Gastroesophageal sphincter (tissue), 3 donors: Measurements from ENCODE around the gene ACIN1.

Experiments used
- CTCF ChIP-seq, 4 experiments: fragments of 200-600 bp in 2 of 4; fragments of 450-650 bp in 2 of 4; sonication (generic) in 1 of 4; IDR thresholded peaks; one replicate each; pipeline ENCODE4 v1.5.1; 2017 to 2019; ENCODE audit warnings: antibody characterized with exemption in 4 of 4, mild to moderate bottlenecking in 2 of 4, moderate library complexity in 2 of 4
- EP300 ChIP-seq: sonication (generic); formaldehyde crosslinking; IDR thresholded peaks from one replicate; pipeline ENCODE4 v1.6.1; 2017; ENCODE audit warnings: antibody characterized with exemption, mild to moderate bottlenecking
- POLR2A ChIP-seq, 2 donors: fragments of 450-650 bp; IDR thresholded peaks; one replicate each; pipeline ENCODE4 v1.6.1; 2017; ENCODE audit warnings: antibody characterized with exemption in 2 of 2, mild to moderate bottlenecking in 2 of 2, moderate library complexity in 1 of 2
- POLR2AphosphoS5 ChIP-seq: sonication (generic); formaldehyde crosslinking; IDR thresholded peaks from one replicate; pipeline ENCODE4 v1.6.1; 2017; ENCODE audit warnings: antibody characterized with exemption

- TF ChIP-seq CTCF (IDR thresholded peaks at IDR 0.05) (no peak), POLR2AphosphoS5 (no peak), POLR2A (IDR thresholded peaks at IDR 0.05) (no peak), EP300 (no peak)
Measured at GRCh38 chr14:23093526-23093925, 1.4 kb downstream of the ACIN1 start.
